ENCODE data around the gene RESF1. TPM values are rescaled to one million over a fixed set of nuclear protein-coding genes. Genes with fewer than 3 reads are reported as not detected.

RESF1 gene
- total RNA-seq, 1 donor from 2014 or later: 299 TPM

DNA sequence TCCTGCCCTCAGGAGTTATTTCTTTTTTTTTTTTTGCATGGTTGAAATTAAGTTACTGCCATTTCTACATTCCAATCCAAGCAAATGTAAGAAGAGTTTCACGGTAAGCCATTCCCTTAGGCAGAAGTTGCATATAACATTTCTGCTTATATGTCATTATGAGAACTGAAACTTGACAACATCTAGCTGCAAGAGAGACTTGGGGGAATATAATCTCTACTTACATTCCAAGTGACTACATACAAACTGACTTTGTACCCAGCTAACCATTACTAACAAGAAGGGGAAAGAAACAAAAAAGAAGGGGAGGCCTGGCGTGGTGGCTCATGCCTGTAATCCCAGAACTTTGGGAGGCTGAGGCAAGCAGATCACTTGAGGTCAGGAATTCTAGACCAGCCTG lies 7.3 kb upstream of the RESF1 start:
- Mint-ChIP-seq H3K4me3 (no peak overlapping the region), H3K27me3 (no peaks in the 10 kb centered on the region), H3K9me3 (peaks cover 22% of the 10 kb centered on the region), H3K27ac (peak overlapping the region; percentile 57), H3K4me1 (peaks cover 59% of the 10 kb centered on the region), H3K36me3 (ENCODE audit: low read depth) (peaks cover 43% of the 10 kb centered on the region)
- intact Hi-C loops (cut with micrococcal nuclease): loop anchor here (2.0 kb wide), 1 partner anchor 55 kb away; no protein-coding TSS in a partner anchor
- CTCF ChIA-PET: no interaction called here
- ATAC-seq (ENCODE audit: low read depth) (peak; percentile 19), DNase-seq (no peak)
- POLR2A ChIA-PET: interaction anchor here (0.7 kb wide), 1 partner anchor 223 kb away, joined by 8 read pairs; the partner anchor contains the start of gene AMN1
- TF ChIP-seq, protein P1, sequence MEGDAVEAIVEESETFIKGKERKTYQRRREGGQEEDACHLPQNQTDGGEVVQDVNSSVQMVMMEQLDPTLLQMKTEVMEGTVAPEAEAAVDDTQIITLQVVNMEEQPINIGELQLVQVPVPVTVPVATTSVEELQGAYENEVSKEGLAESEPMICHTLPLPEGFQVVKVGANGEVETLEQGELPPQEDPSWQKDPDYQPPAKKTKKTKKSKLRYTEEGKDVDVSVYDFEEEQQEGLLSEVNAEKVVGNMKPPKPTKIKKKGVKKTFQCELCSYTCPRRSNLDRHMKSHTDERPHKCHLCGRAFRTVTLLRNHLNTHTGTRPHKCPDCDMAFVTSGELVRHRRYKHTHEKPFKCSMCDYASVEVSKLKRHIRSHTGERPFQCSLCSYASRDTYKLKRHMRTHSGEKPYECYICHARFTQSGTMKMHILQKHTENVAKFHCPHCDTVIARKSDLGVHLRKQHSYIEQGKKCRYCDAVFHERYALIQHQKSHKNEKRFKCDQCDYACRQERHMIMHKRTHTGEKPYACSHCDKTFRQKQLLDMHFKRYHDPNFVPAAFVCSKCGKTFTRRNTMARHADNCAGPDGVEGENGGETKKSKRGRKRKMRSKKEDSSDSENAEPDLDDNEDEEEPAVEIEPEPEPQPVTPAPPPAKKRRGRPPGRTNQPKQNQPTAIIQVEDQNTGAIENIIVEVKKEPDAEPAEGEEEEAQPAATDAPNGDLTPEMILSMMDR (IDR thresholded peaks at IDR 0.05): no peak

DNA sequence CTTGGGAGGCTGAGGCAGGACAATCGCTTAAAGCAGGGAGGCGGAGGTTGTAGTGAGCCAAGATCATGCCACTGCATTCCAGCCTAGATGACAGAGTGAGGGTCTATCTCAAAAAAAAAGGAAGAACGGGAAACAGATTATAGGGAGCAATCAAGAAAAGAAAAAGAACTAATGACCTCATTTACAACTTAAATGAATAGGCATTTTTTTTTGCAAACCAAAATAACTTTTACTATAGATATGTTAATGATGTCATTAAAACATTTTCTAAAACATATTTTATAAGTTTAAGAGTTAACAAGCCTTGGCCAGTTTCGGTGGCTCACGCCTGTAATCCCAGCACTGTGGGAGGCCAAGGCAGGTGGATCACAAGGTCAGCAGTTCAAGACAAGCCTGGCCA lies 6.8 kb upstream of the RESF1 start:
- H3K27ac Mint-ChIP-seq: no peak overlapping the region

DNA sequence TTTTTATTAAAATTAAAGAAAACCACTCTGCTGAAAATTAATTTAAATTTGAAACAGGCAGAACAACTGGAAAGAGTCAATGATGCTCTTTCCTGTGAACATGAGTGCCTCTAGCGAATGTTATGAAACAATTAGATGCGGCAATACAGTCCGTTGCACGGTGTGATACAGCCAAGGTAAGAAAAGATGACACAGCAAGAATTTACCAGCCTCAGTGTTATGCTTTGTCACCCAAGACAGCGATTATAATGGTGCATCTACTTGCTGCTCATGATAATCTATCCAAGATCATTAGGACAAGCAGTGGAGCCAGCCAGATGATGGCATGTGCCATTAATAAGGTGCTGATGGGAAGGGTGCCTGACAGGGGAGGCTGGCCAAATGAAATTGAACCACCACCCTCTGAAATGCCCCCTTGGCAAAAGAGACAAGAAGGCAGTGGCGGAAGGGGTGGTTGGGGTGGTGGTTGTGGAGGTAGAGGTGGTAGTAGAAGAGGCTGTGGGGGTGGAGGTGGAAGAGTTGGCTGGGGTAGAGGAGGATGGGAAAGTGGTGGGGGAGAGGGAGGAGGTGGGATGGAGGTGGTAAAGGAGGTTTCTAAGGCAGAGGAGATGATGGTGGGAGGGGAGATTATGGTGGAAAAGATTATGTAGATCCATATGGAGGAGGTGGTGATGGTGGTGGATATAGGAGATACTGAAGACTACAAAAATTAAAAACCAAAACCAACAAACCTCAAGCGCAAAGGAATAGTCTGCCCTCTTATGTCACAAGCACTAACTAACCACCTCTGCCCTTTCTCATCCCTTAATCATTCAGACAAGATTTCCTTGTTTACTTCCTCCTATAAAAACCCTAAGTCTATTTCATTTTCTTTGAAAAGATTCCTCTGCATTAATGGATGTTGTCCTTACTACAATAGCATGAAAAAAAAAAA lies 4.0 kb upstream of the RESF1 start:
- H3K27me3 Mint-ChIP-seq: no peaks in the 10 kb centered on the region
- DNase-seq (no peak), ATAC-seq (ENCODE audit: low read depth) (no peak)
- TF ChIP-seq, protein P1 (IDR thresholded peaks at IDR 0.05): no peak
- no peak overlapping the region for H3K4me3 Mint-ChIP-seq
- POLR2A ChIA-PET: interaction anchor here (0.6 to 0.9 kb wide), 3 partner anchors 13 to 401 kb away, joined by 3 to 4 read pairs (median 3); no protein-coding TSS in a partner anchor
- peaks cover 60% of the 10 kb centered on the region for H3K4me1 Mint-ChIP-seq
- H3K36me3 Mint-ChIP-seq (ENCODE audit: low read depth): peaks cover 32% of the 10 kb centered on the region
- CTCF ChIA-PET: no interaction called here
- intact Hi-C loops (cut with micrococcal nuclease): no loop called here
- peak overlapping the region; percentile 41 for H3K27ac Mint-ChIP-seq
- peaks cover 11% of the 10 kb centered on the region for H3K9me3 Mint-ChIP-seq

More for the DNA sequence above, 6.8 kb upstream of the RESF1 start:
- no peak for DNase-seq
- Mint-ChIP-seq H3K4me3 (no peak overlapping the region), H3K27me3 (no peaks in the 10 kb centered on the region), H3K4me1 (peaks cover 64% of the 10 kb centered on the region), H3K9me3 (peaks cover 20% of the 10 kb centered on the region), H3K36me3 (ENCODE audit: low read depth) (peaks cover 40% of the 10 kb centered on the region)
- ChIA-PET POLR2A (interaction anchor here (0.7 to 1.3 kb wide), 2 partner anchors 9 to 224 kb away, joined by 4 to 8 read pairs; partner anchors contain the start of gene AMN1), CTCF (no interaction called here)
- TF ChIP-seq, protein P1 (IDR thresholded peaks at IDR 0.05): no peak
- intact Hi-C loops (cut with micrococcal nuclease): no loop called here
- ATAC-seq (ENCODE audit: low read depth): no peak

DNA sequence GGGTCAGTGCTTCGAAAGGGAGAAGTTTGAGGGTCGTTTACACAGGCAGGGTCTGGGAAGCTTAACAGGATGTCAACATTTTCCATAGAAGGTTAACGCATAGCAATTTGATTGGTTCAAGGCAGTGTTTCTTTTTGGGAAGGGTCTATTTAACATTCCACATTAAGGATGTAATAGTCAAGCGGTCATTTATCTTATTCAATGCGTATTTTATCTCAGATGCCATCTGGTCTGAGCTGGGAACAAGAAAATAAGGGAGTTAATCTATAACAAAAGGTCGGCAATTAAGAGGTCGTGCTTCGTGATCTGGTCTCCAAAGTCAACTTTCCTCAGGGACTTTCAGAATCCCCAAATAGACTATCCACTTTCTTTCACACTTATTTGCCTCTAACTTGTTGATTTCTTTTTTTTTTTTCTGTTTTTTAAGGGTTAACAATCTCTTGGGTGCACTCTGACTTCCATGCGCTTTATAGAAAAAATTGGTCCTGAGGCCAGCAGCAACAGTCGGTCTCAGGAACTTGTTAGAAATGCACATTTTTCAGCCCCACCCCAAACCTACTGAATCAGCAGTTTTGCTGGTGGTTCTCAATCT lies 550 bp upstream of the RESF1 start:
- ChIA-PET POLR2A (interaction anchor here (0.6 to 4.2 kb wide), 58 partner anchors 8 to 796 kb away, joined by 3 to 92 read pairs (median 5); partner anchors contain the start of genes AMN1 and ETFBKMT), CTCF (interaction anchor here (0.6 to 1.8 kb wide), 5 partner anchors 81 to 493 kb away, joined by 3 to 4 read pairs (median 3); no protein-coding TSS in a partner anchor)
- H3K27me3 Mint-ChIP-seq: no peaks in the 10 kb centered on the region
- H3K9me3 Mint-ChIP-seq: peaks cover 3% of the 10 kb centered on the region
- peaks cover 74% of the 10 kb centered on the region for H3K4me1 Mint-ChIP-seq
- peak overlapping the region; percentile 99 for H3K27ac Mint-ChIP-seq
- H3K4me3 Mint-ChIP-seq: peak overlapping the region; percentile 97
- DNase-seq (no peak), ATAC-seq (ENCODE audit: low read depth) (no peak)
- peaks cover 49% of the 10 kb centered on the region for H3K36me3 Mint-ChIP-seq (ENCODE audit: low read depth)
- TF ChIP-seq, protein P1 (IDR thresholded peaks at IDR 0.05): no peak
- intact Hi-C loops (cut with micrococcal nuclease): loop anchor here (1.0 to 2.0 kb wide), 14 partner anchors 62 to 555 kb away; partner anchors contain the start of gene ETFBKMT
